GM23338 (cell line): ENCODE measurements around the gene CYTH1. TPM values are rescaled to one million over a fixed set of nuclear protein-coding genes. Genes with fewer than 3 reads are reported as not detected.
"Not testable (repeated sequence)": the region's sequence is repeated elsewhere in the genome, so short reads cannot be mapped to it uniquely, and the experiment has no call there.

Source experiments
- ATAC-seq: fragments of 200-7000 bp; cut with Tn5 transposase; 3 replicates; pipeline ENCODE4 v1.9.1; 2020
- DNase-seq: peaks from one replicate; pipeline ENCODE4 v3.0.0-alpha.2; 2015; ENCODE audit warnings: low spot score
- H2AFZ ChIP-seq: fragments of 200-600 bp; sonication (generic); 2 replicates; pipeline ENCODE4 v1.8.0; 2016; ENCODE audit warnings: antibody characterized with exemption, mild to moderate bottlenecking, moderate library complexity
- H3F3A ChIP-seq: fragments of 200-600 bp; sonication (generic); replicated peaks from 2 replicates; pipeline ENCODE4 v1.8.0; 2017; ENCODE audit warnings: antibody characterized with exemption, mixed run types, low read depth
- H3K27ac ChIP-seq: fragments of 200-600 bp; sonication (generic); 2 replicates; pipeline ENCODE4 v1.6.1; 2016; ENCODE audit warnings: low read depth
- H3K27me3 ChIP-seq: fragments of 200-600 bp; sonication (generic); 2 replicates; pipeline ENCODE4 v1.8.0; 2016; ENCODE audit warnings: mild to moderate bottlenecking, mixed run types, moderate library complexity; ENCODE audit not compliant: insufficient read depth
- H3K36me3 ChIP-seq: fragments of 200-600 bp; sonication (generic); 2 replicates; pipeline ENCODE4 v1.8.0; 2016; ENCODE audit warnings: mild to moderate bottlenecking; ENCODE audit not compliant: insufficient read depth
- H3K4me1 ChIP-seq: fragments of 200-600 bp; sonication (generic); 2 replicates; pipeline ENCODE4 v1.8.0; 2016; ENCODE audit warnings: mild to moderate bottlenecking, moderate library complexity; ENCODE audit not compliant: insufficient read depth
- H3K4me2 ChIP-seq: fragments of 200-600 bp; sonication (generic); 2 replicates; pipeline ENCODE4 v1.7.1; 2017; ENCODE audit warnings: mixed run types
- H3K4me3 ChIP-seq: fragments of 200-600 bp; sonication (generic); 2 replicates; pipeline ENCODE4 v1.6.1; 2016; ENCODE audit warnings: mixed run types
- H3K79me2 ChIP-seq: fragments of 200-600 bp; sonication (generic); replicated peaks from 2 replicates; pipeline ENCODE4 v1.8.0; 2017; ENCODE audit warnings: mild to moderate bottlenecking; ENCODE audit not compliant: insufficient read depth
- H3K9me2 ChIP-seq: fragments of 200-600 bp; sonication (generic); 2 replicates; pipeline ENCODE4 v1.8.0; 2017; ENCODE audit not compliant: insufficient read depth
- H4K20me1 ChIP-seq: fragments of 200-600 bp; sonication (generic); replicated peaks from 2 replicates; pipeline ENCODE4 v1.8.0; 2017; ENCODE audit warnings: mild to moderate bottlenecking; ENCODE audit not compliant: insufficient read depth
- H3K27ac Mint-ChIP-seq: 2 replicates; pipeline ENCODE4 v1.8.0; 2020; ENCODE audit warnings: inconsistent platforms, mild to moderate bottlenecking, moderate library complexity, mixed read lengths
- H3K27me3 Mint-ChIP-seq: 3 replicates; pipeline ENCODE4 v1.8.0; 2022; ENCODE audit warnings: low read depth, mild to moderate bottlenecking, moderate library complexity, mixed read lengths, inconsistent platforms; ENCODE audit not compliant: insufficient read depth, poor library complexity
- H3K36me3 Mint-ChIP-seq: 3 replicates; pipeline ENCODE4 v1.8.0; 2021; ENCODE audit warnings: low read depth, mild to moderate bottlenecking, inconsistent platforms, moderate library complexity, mixed read lengths
- H3K4me1 Mint-ChIP-seq: 3 replicates; pipeline ENCODE4 v1.8.0; 2020; ENCODE audit warnings: mild to moderate bottlenecking, inconsistent platforms, mixed read lengths
- H3K4me3 Mint-ChIP-seq: 3 replicates; pipeline ENCODE4 v1.8.0; 2021; ENCODE audit warnings: moderate library complexity, mild to moderate bottlenecking, inconsistent platforms, mixed read lengths
- H3K9me3 Mint-ChIP-seq: 3 replicates; pipeline ENCODE4 v1.8.0; 2020; ENCODE audit warnings: moderate library complexity, mild to moderate bottlenecking, inconsistent platforms, mixed read lengths
- CREB1 ChIP-seq: fragments of 250-450 bp; sonication (Bioruptor Pico); IDR thresholded peaks from 2 replicates; pipeline ENCODE4 v1.5.0; 2020; ENCODE audit warnings: low read depth, mild to moderate bottlenecking, moderate library complexity
- CTCF ChIP-seq, 2 experiments: fragments of 200-600 bp in 1 of 2; sonication (generic) in 1 of 2; conservative IDR thresholded peaks; 2 replicates each; pipeline versions ENCODE4 v1.5.1 to v1.6.1; 2016 to 2017; ENCODE audit warnings: antibody characterized with exemption in 2 of 2, low read depth in 2 of 2, mild to moderate bottlenecking in 2 of 2, moderate library complexity in 1 of 2
- EZH2 ChIP-seq: fragments of 200-600 bp; sonication (generic); IDR thresholded peaks from one replicate; pipeline ENCODE4 v1.8.0; 2017; ENCODE audit warnings: antibody characterized with exemption, mild to moderate bottlenecking, low read depth; ENCODE audit not compliant: unreplicated experiment
- JUNB ChIP-seq: IDR thresholded peaks from one replicate; pipeline ENCODE4 v1.6.1; 2016; ENCODE audit warnings: antibody characterized with exemption; ENCODE audit not compliant: unreplicated experiment
- NANOG ChIP-seq: IDR thresholded peaks from 2 replicates; pipeline ENCODE4 v1.6.1; 2016; ENCODE audit warnings: antibody characterized with exemption, borderline replicate concordance
- POLR2AphosphoS5 ChIP-seq: IDR thresholded peaks from 2 replicates; pipeline ENCODE4 v1.6.1; 2016; ENCODE audit warnings: antibody characterized with exemption, low read depth
- STAT1 ChIP-seq: IDR thresholded peaks from one replicate; pipeline ENCODE4 v1.6.1; 2016; ENCODE audit warnings: antibody characterized with exemption; ENCODE audit not compliant: unreplicated experiment
- ZNF114 ChIP-seq: fragments of 250-450 bp; sonication (Bioruptor Pico); IDR thresholded peaks from 2 replicates; pipeline ENCODE4 v1.5.0; 2020; ENCODE audit warnings: mild to moderate bottlenecking, moderate library complexity
- ZNF331 ChIP-seq: fragments of 250-450 bp; sonication (Bioruptor Pico); IDR thresholded peaks from 2 replicates; pipeline ENCODE4 v1.5.0; 2020; ENCODE audit warnings: low read depth, mild to moderate bottlenecking, moderate library complexity
- polyA plus RNA-seq: library from polyadenylated mRNA; unstranded; fragments of >200 nt; fragmentation: Nextera tagmentation; extraction: Ambion mirVana; gene quantifications from 2 replicates; pipeline ENCODE4 v1.2.1, GENCODE V29; 2016
- total RNA-seq: library from RNA; depleted of rRNA; stranded (reverse); fragments of >200 nt; shearing (Covaris generic); gene quantifications from 2 replicates; pipeline ENCODE4 v1.2.3, GENCODE V29; 2014
- TF ChIP-seq, protein P1 (sequence below): IDR thresholded peaks from 2 replicates; pipeline ENCODE4 v1.6.1; 2016; ENCODE audit warnings: antibody characterized with exemption
- TF ChIP-seq, protein P2 (sequence below): fragments of 250-450 bp; sonication (Bioruptor Pico); IDR thresholded peaks from 2 replicates; pipeline ENCODE4 v1.5.0; 2020; ENCODE audit warnings: mild to moderate bottlenecking, moderate library complexity

Gene CYTH1
- total and polyA plus RNA-seq, 2 experiments from 2014 or later: 13.8 to 14.5 TPM

- H3K27me3 Mint-ChIP-seq, ATAC-seq, H3K36me3 ChIP-seq, H3K4me3 Mint-ChIP-seq, H3K27me3 ChIP-seq, H3K27ac Mint-ChIP-seq, H3K9me2 ChIP-seq, H2AFZ ChIP-seq, H4K20me1 ChIP-seq, H3K4me2 ChIP-seq, H3K27ac ChIP-seq, DNase-seq, H3K4me1 ChIP-seq, H3K4me3 ChIP-seq, H3F3A ChIP-seq, H3K36me3 Mint-ChIP-seq, H3K9me3 Mint-ChIP-seq: not testable (repeated sequence)
- peaks cover 25% of the 10 kb centered on the region; the same call in 1 of the 2 replicates for H3K79me2 ChIP-seq
- H3K4me1 Mint-ChIP-seq: peaks cover 22% of the 10 kb centered on the region
Observed at GRCh38 chr17:78751000-78751399, 31.1 kb downstream of the CYTH1 start.

GRCh38 chr17:78748730-78749317 is 33.2 kb downstream of the CYTH1 start:
- peaks cover 30% of the 10 kb centered on the region for H3K4me1 Mint-ChIP-seq
- Histone ChIP-seq H3F3A (no peaks in the 10 kb centered on the region), H3K4me2 (no peak overlapping the region), H3K4me3 (no peak overlapping the region), H3K36me3 (no peaks in the 10 kb centered on the region), H3K79me2 (peaks cover 9% of the 10 kb centered on the region; the same call in 1 of the 2 replicates), H3K4me1 (peaks cover 8% of the 10 kb centered on the region), H3K27me3 (no peaks in the 10 kb centered on the region), H3K27ac (no peak overlapping the region), H2AFZ (no peak overlapping the region), H3K9me2 (no peaks in the 10 kb centered on the region), H4K20me1 (no peaks in the 10 kb centered on the region; the same call in none of the 2 replicates)
- no peaks in the 10 kb centered on the region for H3K9me3 Mint-ChIP-seq
- no peak for DNase-seq
- no peak overlapping the region for H3K27ac Mint-ChIP-seq
- no peaks in the 10 kb centered on the region for H3K36me3 Mint-ChIP-seq
- no peak overlapping the region for H3K4me3 Mint-ChIP-seq
- H3K27me3 Mint-ChIP-seq: no peaks in the 10 kb centered on the region
- no peak for ATAC-seq
- TF ChIP-seq CREB1 (CRISPR knock-in tag): no peak
- TF ChIP-seq ZNF331 (CRISPR knock-in tag): no peak
- TF ChIP-seq, protein P1, sequence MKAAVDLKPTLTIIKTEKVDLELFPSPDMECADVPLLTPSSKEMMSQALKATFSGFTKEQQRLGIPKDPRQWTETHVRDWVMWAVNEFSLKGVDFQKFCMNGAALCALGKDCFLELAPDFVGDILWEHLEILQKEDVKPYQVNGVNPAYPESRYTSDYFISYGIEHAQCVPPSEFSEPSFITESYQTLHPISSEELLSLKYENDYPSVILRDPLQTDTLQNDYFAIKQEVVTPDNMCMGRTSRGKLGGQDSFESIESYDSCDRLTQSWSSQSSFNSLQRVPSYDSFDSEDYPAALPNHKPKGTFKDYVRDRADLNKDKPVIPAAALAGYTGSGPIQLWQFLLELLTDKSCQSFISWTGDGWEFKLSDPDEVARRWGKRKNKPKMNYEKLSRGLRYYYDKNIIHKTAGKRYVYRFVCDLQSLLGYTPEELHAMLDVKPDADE: no peak
- no peak for TF ChIP-seq ZNF114 (CRISPR knock-in tag)
- no peak for TF ChIP-seq NANOG
- no peak for TF ChIP-seq STAT1
- TF ChIP-seq JUNB: no peak
- no peak for TF ChIP-seq POLR2AphosphoS5
- TF ChIP-seq, protein P2, sequence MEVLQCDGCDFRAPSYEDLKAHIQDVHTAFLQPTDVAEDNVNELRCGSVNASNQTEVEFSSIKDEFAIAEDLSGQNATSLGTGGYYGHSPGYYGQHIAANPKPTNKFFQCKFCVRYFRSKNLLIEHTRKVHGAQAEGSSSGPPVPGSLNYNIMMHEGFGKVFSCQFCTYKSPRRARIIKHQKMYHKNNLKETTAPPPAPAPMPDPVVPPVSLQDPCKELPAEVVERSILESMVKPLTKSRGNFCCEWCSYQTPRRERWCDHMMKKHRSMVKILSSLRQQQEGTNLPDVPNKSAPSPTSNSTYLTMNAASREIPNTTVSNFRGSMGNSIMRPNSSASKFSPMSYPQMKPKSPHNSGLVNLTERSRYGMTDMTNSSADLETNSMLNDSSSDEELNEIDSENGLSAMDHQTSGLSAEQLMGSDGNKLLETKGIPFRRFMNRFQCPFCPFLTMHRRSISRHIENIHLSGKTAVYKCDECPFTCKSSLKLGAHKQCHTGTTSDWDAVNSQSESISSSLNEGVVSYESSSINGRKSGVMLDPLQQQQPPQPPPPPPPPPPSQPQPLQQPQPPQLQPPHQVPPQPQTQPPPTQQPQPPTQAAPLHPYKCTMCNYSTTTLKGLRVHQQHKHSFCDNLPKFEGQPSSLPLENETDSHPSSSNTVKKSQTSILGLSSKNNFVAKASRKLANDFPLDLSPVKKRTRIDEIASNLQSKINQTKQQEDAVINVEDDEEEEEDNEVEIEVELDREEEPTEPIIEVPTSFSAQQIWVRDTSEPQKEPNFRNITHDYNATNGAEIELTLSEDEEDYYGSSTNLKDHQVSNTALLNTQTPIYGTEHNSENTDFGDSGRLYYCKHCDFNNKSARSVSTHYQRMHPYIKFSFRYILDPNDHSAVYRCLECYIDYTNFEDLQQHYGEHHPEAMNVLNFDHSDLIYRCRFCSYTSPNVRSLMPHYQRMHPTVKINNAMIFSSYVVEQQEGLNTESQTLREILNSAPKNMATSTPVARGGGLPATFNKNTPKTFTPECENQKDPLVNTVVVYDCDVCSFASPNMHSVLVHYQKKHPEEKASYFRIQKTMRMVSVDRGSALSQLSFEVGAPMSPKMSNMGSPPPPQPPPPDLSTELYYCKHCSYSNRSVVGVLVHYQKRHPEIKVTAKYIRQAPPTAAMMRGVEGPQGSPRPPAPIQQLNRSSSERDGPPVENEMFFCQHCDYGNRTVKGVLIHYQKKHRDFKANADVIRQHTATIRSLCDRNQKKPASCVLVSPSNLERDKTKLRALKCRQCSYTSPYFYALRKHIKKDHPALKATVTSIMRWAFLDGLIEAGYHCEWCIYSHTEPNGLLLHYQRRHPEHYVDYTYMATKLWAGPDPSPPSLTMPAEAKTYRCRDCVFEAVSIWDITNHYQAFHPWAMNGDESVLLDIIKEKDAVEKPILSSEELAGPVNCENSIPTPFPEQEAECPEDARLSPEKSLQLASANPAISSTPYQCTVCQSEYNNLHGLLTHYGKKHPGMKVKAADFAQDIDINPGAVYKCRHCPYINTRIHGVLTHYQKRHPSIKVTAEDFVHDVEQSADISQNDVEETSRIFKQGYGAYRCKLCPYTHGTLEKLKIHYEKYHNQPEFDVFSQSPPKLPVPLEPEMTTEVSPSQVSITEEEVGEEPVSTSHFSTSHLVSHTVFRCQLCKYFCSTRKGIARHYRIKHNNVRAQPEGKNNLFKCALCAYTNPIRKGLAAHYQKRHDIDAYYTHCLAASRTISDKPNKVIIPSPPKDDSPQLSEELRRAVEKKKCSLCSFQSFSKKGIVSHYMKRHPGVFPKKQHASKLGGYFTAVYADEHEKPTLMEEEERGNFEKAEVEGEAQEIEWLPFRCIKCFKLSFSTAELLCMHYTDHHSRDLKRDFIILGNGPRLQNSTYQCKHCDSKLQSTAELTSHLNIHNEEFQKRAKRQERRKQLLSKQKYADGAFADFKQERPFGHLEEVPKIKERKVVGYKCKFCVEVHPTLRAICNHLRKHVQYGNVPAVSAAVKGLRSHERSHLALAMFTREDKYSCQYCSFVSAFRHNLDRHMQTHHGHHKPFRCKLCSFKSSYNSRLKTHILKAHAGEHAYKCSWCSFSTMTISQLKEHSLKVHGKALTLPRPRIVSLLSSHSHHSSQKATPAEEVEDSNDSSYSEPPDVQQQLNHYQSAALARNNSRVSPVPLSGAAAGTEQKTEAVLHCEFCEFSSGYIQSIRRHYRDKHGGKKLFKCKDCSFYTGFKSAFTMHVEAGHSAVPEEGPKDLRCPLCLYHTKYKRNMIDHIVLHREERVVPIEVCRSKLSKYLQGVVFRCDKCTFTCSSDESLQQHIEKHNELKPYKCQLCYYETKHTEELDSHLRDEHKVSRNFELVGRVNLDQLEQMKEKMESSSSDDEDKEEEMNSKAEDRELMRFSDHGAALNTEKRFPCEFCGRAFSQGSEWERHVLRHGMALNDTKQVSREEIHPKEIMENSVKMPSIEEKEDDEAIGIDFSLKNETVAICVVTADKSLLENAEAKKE (CRISPR knock-in tag): no peak
- TF ChIP-seq EZH2: no peak
- no peak for TF ChIP-seq CTCF (conservative IDR thresholded peaks at IDR 0.05; ENCODE audit: low read depth in 2 of 2)
